HepG2 (cell line): ENCODE results near the gene ABI3. TPM values are rescaled to one million over a fixed set of nuclear protein-coding genes. Genes with fewer than 3 reads are reported as not detected.

Source experiments
- polyA plus RNA-seq, 8 experiments: library from polyadenylated mRNA; depleted of rRNA in 3 of 8; stranded (reverse) in 7 of 8; unstranded in 1 of 8; fragments of >200 nt; fragmentation: Illumina TruSeq in 4 of 8; extraction: Trizol in 4 of 8; gene quantifications; 2 replicates each; pipeline versions ENCODE4 v1.2.1 to v1.2.3, GENCODE V29; 2011 to 2016; ENCODE audit warnings: low read depth in 4 of 8, missing spikeins in 1 of 8, mixed read lengths in 1 of 8; ENCODE audit not compliant: insufficient read depth in 1 of 8
- total RNA-seq, 5 experiments: library from RNA; depleted of rRNA; stranded (reverse); fragments of >200 nt; fragmentation: Illumina TruSeq; extraction: Trizol; gene quantifications; 2 replicates each; pipeline ENCODE4 v1.2.3, GENCODE V29; 2016; ENCODE audit warnings: low read depth in 1 of 5
- TF ChIP-seq, protein P1 (sequence below), 2 experiments: sonication (generic) in 1 of 2; formaldehyde crosslinking in 1 of 2; IDR thresholded peaks; 2 replicates each; pipeline versions ENCODE4 v1.6.1 to v1.9.0; 2014 to 2022; ENCODE audit warnings: antibody characterized with exemption in 1 of 2, borderline replicate concordance in 1 of 2, inconsistent platforms in 1 of 2, low read depth in 1 of 2, missing genetic modification reagents in 1 of 2
- TF ChIP-seq, protein P2 (sequence below): sonication (generic); formaldehyde crosslinking; IDR thresholded peaks from 2 replicates; pipeline ENCODE4 v1.4.0; 2020; ENCODE audit warnings: missing genetic modification reagents

ABI3 gene
- total and polyA plus RNA-seq, 2 of the 13 experiments (the other 11 are each of a cell fraction or from before 2014, with no cell fraction given): not detected

DNA sequence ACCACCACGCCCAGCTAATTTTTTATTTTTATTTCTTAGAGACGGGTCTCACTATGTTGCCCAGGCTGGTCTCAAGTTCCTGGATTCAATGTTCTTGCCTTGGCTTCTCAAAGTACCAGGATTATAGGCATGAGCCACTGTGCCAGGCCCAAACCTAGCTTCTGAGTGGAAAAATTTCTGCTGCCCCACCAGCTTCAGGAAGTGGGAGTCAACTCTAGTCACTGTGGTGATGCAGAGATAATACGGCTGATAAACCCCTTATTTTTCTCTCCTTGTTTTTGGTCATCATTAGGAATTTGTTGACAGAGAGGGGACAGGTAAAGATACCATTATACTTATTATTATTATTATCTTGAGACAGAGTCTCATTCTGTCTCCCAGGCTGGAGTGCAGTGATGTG is 47.9 kb downstream of the ABI3 start (continued):
- TF ChIP-seq, protein P1, sequence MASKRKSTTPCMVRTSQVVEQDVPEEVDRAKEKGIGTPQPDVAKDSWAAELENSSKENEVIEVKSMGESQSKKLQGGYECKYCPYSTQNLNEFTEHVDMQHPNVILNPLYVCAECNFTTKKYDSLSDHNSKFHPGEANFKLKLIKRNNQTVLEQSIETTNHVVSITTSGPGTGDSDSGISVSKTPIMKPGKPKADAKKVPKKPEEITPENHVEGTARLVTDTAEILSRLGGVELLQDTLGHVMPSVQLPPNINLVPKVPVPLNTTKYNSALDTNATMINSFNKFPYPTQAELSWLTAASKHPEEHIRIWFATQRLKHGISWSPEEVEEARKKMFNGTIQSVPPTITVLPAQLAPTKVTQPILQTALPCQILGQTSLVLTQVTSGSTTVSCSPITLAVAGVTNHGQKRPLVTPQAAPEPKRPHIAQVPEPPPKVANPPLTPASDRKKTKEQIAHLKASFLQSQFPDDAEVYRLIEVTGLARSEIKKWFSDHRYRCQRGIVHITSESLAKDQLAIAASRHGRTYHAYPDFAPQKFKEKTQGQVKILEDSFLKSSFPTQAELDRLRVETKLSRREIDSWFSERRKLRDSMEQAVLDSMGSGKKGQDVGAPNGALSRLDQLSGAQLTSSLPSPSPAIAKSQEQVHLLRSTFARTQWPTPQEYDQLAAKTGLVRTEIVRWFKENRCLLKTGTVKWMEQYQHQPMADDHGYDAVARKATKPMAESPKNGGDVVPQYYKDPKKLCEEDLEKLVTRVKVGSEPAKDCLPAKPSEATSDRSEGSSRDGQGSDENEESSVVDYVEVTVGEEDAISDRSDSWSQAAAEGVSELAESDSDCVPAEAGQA (IDR thresholded peaks at IDR 0.05; ENCODE audit: low read depth): no peak
- TF ChIP-seq, protein P1 (CRISPR knock-in tag; IDR thresholded peaks at IDR 0.05; ENCODE audit: borderline replicate concordance): no peak
- TF ChIP-seq, protein P2, sequence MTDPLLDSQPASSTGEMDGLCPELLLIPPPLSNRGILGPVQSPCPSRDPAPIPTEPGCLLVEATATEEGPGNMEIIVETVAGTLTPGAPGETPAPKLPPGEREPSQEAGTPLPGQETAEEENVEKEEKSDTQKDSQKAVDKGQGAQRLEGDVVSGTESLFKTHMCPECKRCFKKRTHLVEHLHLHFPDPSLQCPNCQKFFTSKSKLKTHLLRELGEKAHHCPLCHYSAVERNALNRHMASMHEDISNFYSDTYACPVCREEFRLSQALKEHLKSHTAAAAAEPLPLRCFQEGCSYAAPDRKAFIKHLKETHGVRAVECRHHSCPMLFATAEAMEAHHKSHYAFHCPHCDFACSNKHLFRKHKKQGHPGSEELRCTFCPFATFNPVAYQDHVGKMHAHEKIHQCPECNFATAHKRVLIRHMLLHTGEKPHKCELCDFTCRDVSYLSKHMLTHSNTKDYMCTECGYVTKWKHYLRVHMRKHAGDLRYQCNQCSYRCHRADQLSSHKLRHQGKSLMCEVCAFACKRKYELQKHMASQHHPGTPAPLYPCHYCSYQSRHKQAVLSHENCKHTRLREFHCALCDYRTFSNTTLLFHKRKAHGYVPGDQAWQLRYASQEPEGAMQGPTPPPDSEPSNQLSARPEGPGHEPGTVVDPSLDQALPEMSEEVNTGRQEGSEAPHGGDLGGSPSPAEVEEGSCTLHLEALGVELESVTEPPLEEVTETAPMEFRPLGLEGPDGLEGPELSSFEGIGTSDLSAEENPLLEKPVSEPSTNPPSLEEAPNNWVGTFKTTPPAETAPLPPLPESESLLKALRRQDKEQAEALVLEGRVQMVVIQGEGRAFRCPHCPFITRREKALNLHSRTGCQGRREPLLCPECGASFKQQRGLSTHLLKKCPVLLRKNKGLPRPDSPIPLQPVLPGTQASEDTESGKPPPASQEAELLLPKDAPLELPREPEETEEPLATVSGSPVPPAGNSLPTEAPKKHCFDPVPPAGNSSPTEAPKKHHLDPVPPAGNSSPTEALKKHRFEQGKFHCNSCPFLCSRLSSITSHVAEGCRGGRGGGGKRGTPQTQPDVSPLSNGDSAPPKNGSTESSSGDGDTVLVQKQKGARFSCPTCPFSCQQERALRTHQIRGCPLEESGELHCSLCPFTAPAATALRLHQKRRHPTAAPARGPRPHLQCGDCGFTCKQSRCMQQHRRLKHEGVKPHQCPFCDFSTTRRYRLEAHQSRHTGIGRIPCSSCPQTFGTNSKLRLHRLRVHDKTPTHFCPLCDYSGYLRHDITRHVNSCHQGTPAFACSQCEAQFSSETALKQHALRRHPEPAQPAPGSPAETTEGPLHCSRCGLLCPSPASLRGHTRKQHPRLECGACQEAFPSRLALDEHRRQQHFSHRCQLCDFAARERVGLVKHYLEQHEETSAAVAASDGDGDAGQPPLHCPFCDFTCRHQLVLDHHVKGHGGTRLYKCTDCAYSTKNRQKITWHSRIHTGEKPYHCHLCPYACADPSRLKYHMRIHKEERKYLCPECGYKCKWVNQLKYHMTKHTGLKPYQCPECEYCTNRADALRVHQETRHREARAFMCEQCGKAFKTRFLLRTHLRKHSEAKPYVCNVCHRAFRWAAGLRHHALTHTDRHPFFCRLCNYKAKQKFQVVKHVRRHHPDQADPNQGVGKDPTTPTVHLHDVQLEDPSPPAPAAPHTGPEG: no peak
- TF ChIP-seq, all 625 proteins: peak for 0
